ENCODE measurements around the gene BTRC.

- no peak for TF ChIP-seq POLR2A (IDR thresholded peaks at IDR 0.05)
- TF ChIP-seq CTCF (IDR thresholded peaks at IDR 0.05): peak; percentile 7 to 82 (median 55)
These were observed 87.8 kb downstream of the BTRC start for GRCh38 chr10:101441541-101442455.

Measured in body of pancreas (tissue), 4 donors.